Heart left ventricle (tissue), 16 donors: Measurements from ENCODE around the gene CFAP73. TPM values are rescaled to one million over a fixed set of nuclear protein-coding genes. Genes with fewer than 3 reads are reported as not detected.

Source experiments
- ATAC-seq, 4 donors: fragments of 200-7000 bp; cut with Tn5 transposase; one replicate each; pipeline ENCODE4 v1.9.1; 2020 to 2022; ENCODE audit warnings: moderate library complexity in 4 of 4, mild to moderate bottlenecking in 3 of 4, moderate number of reproducible peaks in 1 of 4
- DNase-seq, 5 donors: peaks; one replicate each; pipeline ENCODE4 v3.0.0-alpha.2; 2020
- H3K27ac ChIP-seq, 12 donors: fragments of 200-600 bp; sonication (generic) in 4 of 12; one replicate each; pipeline versions ENCODE4 v1.5.0 to v1.8.0; 2016 to 2022; ENCODE audit warnings: mild to moderate bottlenecking in 2 of 12
- H3K27me3 ChIP-seq, 9 donors: fragments of 200-600 bp; sonication (generic) in 2 of 9; one replicate each; pipeline versions ENCODE4 v1.5.1 to v1.8.0; 2016 to 2022; ENCODE audit warnings: mild to moderate bottlenecking in 3 of 9
- H3K36me3 ChIP-seq, 9 donors: fragments of 200-600 bp; sonication (generic) in 2 of 9; one replicate each; pipeline versions ENCODE4 v1.5.0 to v1.8.0; 2018 to 2022; ENCODE audit warnings: mild to moderate bottlenecking in 2 of 9
- H3K4me1 ChIP-seq, 12 donors: fragments of 200-600 bp; sonication (generic) in 4 of 12; one replicate each; pipeline versions ENCODE4 v1.5.0 to v1.8.0; 2016 to 2022; ENCODE audit warnings: mild to moderate bottlenecking in 3 of 12
- H3K4me3 ChIP-seq, 12 donors: fragments of 200-600 bp; sonication (generic) in 4 of 12; one replicate each; pipeline versions ENCODE4 v1.5.0 to v1.8.0; 2017 to 2022; ENCODE audit warnings: mild to moderate bottlenecking in 9 of 12, moderate library complexity in 4 of 12
- H3K9me3 ChIP-seq, 12 donors: fragments of 200-600 bp; sonication (generic) in 4 of 12; one replicate each; pipeline versions ENCODE4 v1.5.0 to v1.8.0; 2016 to 2022; ENCODE audit warnings: mild to moderate bottlenecking in 1 of 12
- CTCF ChIP-seq, 12 donors: fragments of 200-600 bp; sonication (generic) in 4 of 12; IDR thresholded peaks; one replicate each; pipeline versions ENCODE4 v1.5.0 to v1.8.0; 2018 to 2022; ENCODE audit warnings: antibody characterized with exemption in 12 of 12, mild to moderate bottlenecking in 5 of 12
- POLR2A ChIP-seq, 2 donors: fragments of 450-650 bp; IDR thresholded peaks; one replicate each; pipeline ENCODE4 v1.6.1; 2017; ENCODE audit warnings: antibody characterized with exemption in 2 of 2, mild to moderate bottlenecking in 2 of 2, moderate library complexity in 2 of 2
- WGBS, 4 donors: extraction: QIAGEN DNeasy Blood & Tissue Kit in 2 of 4; methylation state at CpG; one replicate each; pipeline versions ENCODE4 v1.1.5 to v1.1.7; 2013 to 2018; 5-methylcytosine and 5-hydroxymethylcytosine counted together
- intact Hi-C, 10 donors: fragments of 100-400 bp; cut with DNase I; formaldehyde crosslinking; loops; one replicate each; pipeline versions ENCODE4 v1.11.1 to v1.14.2; 2022
- polyA plus RNA-seq, 2 donors: library from polyadenylated mRNA; stranded (reverse); fragments of 200-250 nt; gene quantifications; one replicate each; pipeline ENCODE4 v1.2.3, GENCODE V29; 2013
- total RNA-seq, 9 donors: library from RNA; depleted of rRNA in 2 of 9; stranded (reverse); fragments of >200 nt in 2 of 9; fragmentation: NEBNext Ultra II Directional in 3 of 9; extraction: Animal tissue kit (Norgen Biotek cat#: 25700) in 3 of 9; gene quantifications; one replicate each; pipeline versions ENCODE4 v1.1.0 to v1.2.4, GENCODE V29; 2016 to 2023
- donor health status: ischemic (EF 13 %, LVEDD 7.1; RV severe dilation, severe dysfunction).
- donor health status: healthy with polysubstance abuse.
- donor health status: DM: no; HTN: yes; CAD: no.
- donor health status: DM: no; HTN: no; CAD: no.
- donor health status: ischemic (EF 25% LVEDD 6.9; RV normal size, moderate dysfunction).
- donor health status: ischemic (EF 25% LVEDD 5.7; RV mildly dilated, moderate dysfunction).
- donor health status: healthy.
- donor health status: DM: yes; HTN: yes; CAD: no.
- donor health status: ischemic (EF 35%, LVEDD 5.7; RV mildly dilated, moderate dysfunction).
- donor health status: nonischemic (EF 11% LVEDD 7.7; RV severe dilation, severe dysfunction).
- donor health status: DM: yes; HTN: yes; CAD: no.
- donor health status: PGD.
- donor health status: ischemic (EF 29% LVEDD 5.4; RV normal size, mild dysfunction).
- donor health status: nonischemic (EF 23%, LVEDD 6.1; RV moderate dilation, normal function).

Gene CFAP73
- total and polyA plus RNA-seq, 11 donors = 0.04 to 0.11 TPM; not detected in 9

GRCh38 chr12:113174461-113175384 lies 25.2 kb downstream of the CFAP73 start:
- WGBS, 4 donors = 36 to 61% (median 55%) methylated on average over 13 to 32 of the region's 32 CpGs
- ATAC-seq = peak; percentile 18 to 79 (median 76)
- TF ChIP-seq POLR2A (IDR thresholded peaks at IDR 0.05) (no peak), CTCF (IDR thresholded peaks at IDR 0.05) (peak; percentile 96 to 100 (median 99))
- Histone ChIP-seq H3K27me3 (no peaks in the 10 kb centered on the region), H3K4me1 (no peaks in the 10 kb centered on the region), H3K27ac (no peak overlapping the region), H3K4me3 (no peak overlapping the region), H3K36me3 (peaks cover 3 to 99% (median 96%) of the 10 kb centered on the region in 9 donors), H3K9me3 (peaks cover 0 to 9% (median 0%) of the 10 kb centered on the region in 12 donors)
- peak; percentile 56 to 87 (median 70) for DNase-seq
- intact Hi-C loops = loop anchor here in 9 of 10 donors (1.0 to 5.0 kb wide), 4 partner anchors 122 to 127 kb away; no protein-coding TSS in a partner anchor

GRCh38 chr12:113179023-113179422 lies 29.5 kb downstream of the CFAP73 start:
- H3K9me3 ChIP-seq = peaks cover 0 to 9% (median 0%) of the 10 kb centered on the region in 12 donors
- no peak for DNase-seq
- peaks cover 0 to 73% (median 65%) of the 10 kb centered on the region in 9 donors for H3K36me3 ChIP-seq
- no peaks in the 10 kb centered on the region for H3K27me3 ChIP-seq
- TF ChIP-seq POLR2A (IDR thresholded peaks at IDR 0.05) = no peak
- TF ChIP-seq CTCF (IDR thresholded peaks at IDR 0.05) = no peak
- no peak for ATAC-seq
- H3K4me1 ChIP-seq = peaks cover 0 to 10% (median 4%) of the 10 kb centered on the region in 12 donors
- H3K27ac ChIP-seq = no peak overlapping the region
- H3K4me3 ChIP-seq = no peak overlapping the region
- intact Hi-C loops = no loop called here
- WGBS, 4 donors = 93 to 98% (median 93%) methylated on average over 2 to 14 of the region's 14 CpGs

GRCh38 chr12:113180333-113180732 lies 30.8 kb downstream of the CFAP73 start:
- Histone ChIP-seq H3K9me3 (peaks cover 0 to 9% (median 0%) of the 10 kb centered on the region in 12 donors), H3K4me3 (no peak overlapping the region), H3K27ac (no peak overlapping the region), H3K4me1 (peaks cover 0 to 13% (median 9%) of the 10 kb centered on the region in 12 donors), H3K27me3 (no peaks in the 10 kb centered on the region), H3K36me3 (peaks cover 0 to 61% (median 56%) of the 10 kb centered on the region in 9 donors)
- intact Hi-C loops = no loop called here
- 67 to 82% (median 78%) methylated on average over 4 of the region's 4 CpGs for WGBS, 4 donors
- DNase-seq (no peak), ATAC-seq (no peak)
- TF ChIP-seq CTCF (IDR thresholded peaks at IDR 0.05) (no peak), POLR2A (IDR thresholded peaks at IDR 0.05) (no peak)

GRCh38 chr12:113181975-113182374 lies 32.5 kb downstream of the CFAP73 start:
- no peaks in the 10 kb centered on the region for H3K27me3 ChIP-seq
- intact Hi-C loops = no loop called here
- H3K9me3 ChIP-seq = peaks cover 0 to 8% (median 0%) of the 10 kb centered on the region in 12 donors
- H3K36me3 ChIP-seq = peaks cover 0 to 45% (median 41%) of the 10 kb centered on the region in 9 donors
- H3K4me3 ChIP-seq = no peak overlapping the region
- TF ChIP-seq CTCF (IDR thresholded peaks at IDR 0.05) (no peak), POLR2A (IDR thresholded peaks at IDR 0.05) (no peak)
- DNase-seq (no peak), ATAC-seq (no peak)
- H3K27ac ChIP-seq = no peak overlapping the region
- peaks cover 0 to 26% (median 19%) of the 10 kb centered on the region in 12 donors for H3K4me1 ChIP-seq
- whole genome bisulfite sequencing, 4 donors = 86 to 97% (median 91%) methylated on average over 3 of the region's 3 CpGs
